ENCODE measurements around the gene MLC1.

DNA sequence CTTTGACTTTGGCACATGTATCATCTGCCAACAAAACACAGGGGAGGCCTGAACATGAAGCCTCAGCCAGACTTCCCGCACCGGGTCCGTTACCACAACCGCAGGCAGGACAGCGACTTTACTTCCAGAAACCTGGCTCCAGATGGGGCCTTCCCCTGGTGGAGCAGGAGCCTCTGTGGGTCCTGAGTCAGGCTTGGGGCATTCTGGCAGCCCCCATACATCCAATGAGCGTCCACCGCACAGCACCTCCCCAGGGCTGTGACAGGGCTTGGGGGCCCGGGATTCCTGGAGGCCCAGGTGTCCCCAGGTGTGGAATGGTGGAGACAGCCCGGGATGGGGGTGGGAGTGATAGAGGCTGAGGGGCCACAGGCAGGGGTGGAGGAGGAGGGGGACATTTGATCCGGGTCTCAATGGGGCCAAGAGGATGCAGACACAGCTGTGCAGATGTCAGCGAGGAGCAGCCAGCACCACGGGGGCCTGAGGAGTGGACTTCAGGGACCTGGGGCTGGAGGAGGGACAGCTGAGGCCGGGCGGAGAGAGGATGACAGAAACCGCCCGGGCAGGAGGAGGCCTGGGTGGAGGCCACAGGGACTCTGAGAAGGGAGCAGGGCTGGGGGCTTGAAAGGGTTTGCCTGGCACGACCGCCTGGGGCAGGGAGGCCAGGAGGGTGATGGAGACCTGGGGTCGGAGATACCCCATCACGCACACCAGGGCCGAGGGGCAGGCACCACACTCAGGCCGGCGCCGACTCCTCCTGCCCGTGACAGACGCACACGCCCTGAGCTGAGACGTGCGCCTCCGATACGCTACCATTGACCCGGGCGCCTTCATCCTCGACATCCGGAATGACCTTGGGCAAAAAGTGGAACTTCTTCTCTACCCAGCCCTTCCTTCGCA lies 35.7 kb downstream of the MLC1 start:
- TF ChIP-seq, protein P1, sequence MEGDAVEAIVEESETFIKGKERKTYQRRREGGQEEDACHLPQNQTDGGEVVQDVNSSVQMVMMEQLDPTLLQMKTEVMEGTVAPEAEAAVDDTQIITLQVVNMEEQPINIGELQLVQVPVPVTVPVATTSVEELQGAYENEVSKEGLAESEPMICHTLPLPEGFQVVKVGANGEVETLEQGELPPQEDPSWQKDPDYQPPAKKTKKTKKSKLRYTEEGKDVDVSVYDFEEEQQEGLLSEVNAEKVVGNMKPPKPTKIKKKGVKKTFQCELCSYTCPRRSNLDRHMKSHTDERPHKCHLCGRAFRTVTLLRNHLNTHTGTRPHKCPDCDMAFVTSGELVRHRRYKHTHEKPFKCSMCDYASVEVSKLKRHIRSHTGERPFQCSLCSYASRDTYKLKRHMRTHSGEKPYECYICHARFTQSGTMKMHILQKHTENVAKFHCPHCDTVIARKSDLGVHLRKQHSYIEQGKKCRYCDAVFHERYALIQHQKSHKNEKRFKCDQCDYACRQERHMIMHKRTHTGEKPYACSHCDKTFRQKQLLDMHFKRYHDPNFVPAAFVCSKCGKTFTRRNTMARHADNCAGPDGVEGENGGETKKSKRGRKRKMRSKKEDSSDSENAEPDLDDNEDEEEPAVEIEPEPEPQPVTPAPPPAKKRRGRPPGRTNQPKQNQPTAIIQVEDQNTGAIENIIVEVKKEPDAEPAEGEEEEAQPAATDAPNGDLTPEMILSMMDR (IDR thresholded peaks at IDR 0.05): no peak
- TF ChIP-seq EZH2 (IDR thresholded peaks at IDR 0.05; ENCODE audit: borderline replicate concordance, insufficient read depth, low read depth, low read length, poor library complexity, severe bottlenecking): no peak
